Measurements from ENCODE around the gene PCGF1. TPM values are rescaled to one million over a fixed set of nuclear protein-coding genes. Genes with fewer than 3 reads are reported as not detected.
A peak's percentile ranks its signal among the peaks of the same experiment; 100 is the strongest.

PCGF1 gene
- total and polyA plus RNA-seq, 2 of the 13 experiments (the other 11 are each of a cell fraction or from before 2014, with no cell fraction given), result 20.4 to 22.6 TPM

- TF ChIP-seq ZNF362 (CRISPR knock-in tag; IDR thresholded peaks at IDR 0.05; ENCODE audit: borderline replicate concordance) (peak; percentile 79), ZFP36L1 (CRISPR knock-in tag; IDR thresholded peaks at IDR 0.05) (peak; percentile 91), GLI4 (CRISPR knock-in tag; IDR thresholded peaks at IDR 0.05; ENCODE audit: borderline replicate concordance) (peak; percentile 96; the same call in 1 of the 2 replicates), AKAP8 (CRISPR knock-in tag; IDR thresholded peaks at IDR 0.05) (peak; percentile 100), HMG20A (CRISPR knock-in tag; IDR thresholded peaks at IDR 0.05; ENCODE audit: borderline replicate concordance) (no peak; the same call in 1 of the 2 replicates), RBM39 (IDR thresholded peaks at IDR 0.05; ENCODE audit: low read depth, low read length, poor library complexity, severe bottlenecking) (peak; percentile 77), ZNF577 (CRISPR knock-in tag; IDR thresholded peaks at IDR 0.05; ENCODE audit: borderline replicate concordance, low read depth) (0 out of 2 replicates have a peak, but pooled peaks have one; percentile 77), ZIK1 (CRISPR knock-in tag; IDR thresholded peaks at IDR 0.05; ENCODE audit: borderline replicate concordance, low read depth) (0 out of 2 replicates have a peak, but pooled peaks have one; percentile 84), ZNF788 (CRISPR knock-in tag; IDR thresholded peaks at IDR 0.05; ENCODE audit: borderline replicate concordance) (peak; percentile 98), PAXIP1 (CRISPR knock-in tag; conservative IDR thresholded peaks at IDR 0.05) (peak; percentile 69; the same call in 1 of the 2 replicates), GATAD1 (CRISPR knock-in tag; IDR thresholded peaks at IDR 0.05) (peak; percentile 99), CBX2 (IDR thresholded peaks at IDR 0.05; ENCODE audit: low read depth, low read length) (no peak), CBX2 (CRISPR knock-in tag; IDR thresholded peaks at IDR 0.05; ENCODE audit: low read depth) (0 out of 2 replicates have a peak, but pooled peaks have one; percentile 22), CBFB (CRISPR knock-in tag; IDR thresholded peaks at IDR 0.05) (peak; percentile 96), ZBTB8A (CRISPR knock-in tag; IDR thresholded peaks at IDR 0.05; ENCODE audit: borderline replicate concordance, low read depth) (no peak), NCOA2 (CRISPR knock-in tag; IDR thresholded peaks at IDR 0.05) (peak; percentile 52; the same call in 1 of the 2 replicates), KDM5A (IDR thresholded peaks at IDR 0.05; ENCODE audit: borderline replicate concordance, low read length) (peak; percentile 99), ZNF83 (CRISPR knock-in tag; IDR thresholded peaks at IDR 0.05; ENCODE audit: borderline replicate concordance) (peak; percentile 79; the same call in 1 of the 2 replicates), ZNF549 (CRISPR knock-in tag; IDR thresholded peaks at IDR 0.05) (no peak)
- TF ChIP-seq, protein P1, sequence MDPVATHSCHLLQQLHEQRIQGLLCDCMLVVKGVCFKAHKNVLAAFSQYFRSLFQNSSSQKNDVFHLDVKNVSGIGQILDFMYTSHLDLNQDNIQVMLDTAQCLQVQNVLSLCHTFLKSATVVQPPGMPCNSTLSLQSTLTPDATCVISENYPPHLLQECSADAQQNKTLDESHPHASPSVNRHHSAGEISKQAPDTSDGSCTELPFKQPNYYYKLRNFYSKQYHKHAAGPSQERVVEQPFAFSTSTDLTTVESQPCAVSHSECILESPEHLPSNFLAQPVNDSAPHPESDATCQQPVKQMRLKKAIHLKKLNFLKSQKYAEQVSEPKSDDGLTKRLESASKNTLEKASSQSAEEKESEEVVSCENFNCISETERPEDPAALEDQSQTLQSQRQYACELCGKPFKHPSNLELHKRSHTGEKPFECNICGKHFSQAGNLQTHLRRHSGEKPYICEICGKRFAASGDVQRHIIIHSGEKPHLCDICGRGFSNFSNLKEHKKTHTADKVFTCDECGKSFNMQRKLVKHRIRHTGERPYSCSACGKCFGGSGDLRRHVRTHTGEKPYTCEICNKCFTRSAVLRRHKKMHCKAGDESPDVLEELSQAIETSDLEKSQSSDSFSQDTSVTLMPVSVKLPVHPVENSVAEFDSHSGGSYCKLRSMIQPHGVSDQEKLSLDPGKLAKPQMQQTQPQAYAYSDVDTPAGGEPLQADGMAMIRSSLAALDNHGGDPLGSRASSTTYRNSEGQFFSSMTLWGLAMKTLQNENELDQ (CRISPR knock-in tag; IDR thresholded peaks at IDR 0.05; ENCODE audit: borderline replicate concordance), result 0 out of 2 replicates have a peak, but pooled peaks have one; percentile 31
- TF ChIP-seq, protein P2, sequence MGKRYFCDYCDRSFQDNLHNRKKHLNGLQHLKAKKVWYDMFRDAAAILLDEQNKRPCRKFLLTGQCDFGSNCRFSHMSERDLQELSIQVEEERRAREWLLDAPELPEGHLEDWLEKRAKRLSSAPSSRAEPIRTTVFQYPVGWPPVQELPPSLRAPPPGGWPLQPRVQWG (CRISPR knock-in tag; IDR thresholded peaks at IDR 0.05; ENCODE audit: borderline replicate concordance, low read depth), result no peak
Measured at GRCh38 chr2:74472086-74472944, 35.2 kb downstream of the PCGF1 start, which contains the start of gene MRPL53 (continued).
